DMS153 treated with DMSO at 0.1 percent for 48 hours (cell line): ENCODE data around the gene IHH.
A peak's percentile ranks its signal among the peaks of the same experiment; 100 is the strongest.

Source experiments
- DNase-seq: peaks from one replicate; lab custom pipeline; 2025; ENCODE audit not compliant: unreplicated experiment; lab: John Stamatoyannopoulos, UW

IHH gene

GRCh38 chr2:219076253-219076652, 15.5 kb upstream of the IHH start:
- no peak for DNase-seq

GRCh38 chr2:219073413-219074129, 12.8 kb upstream of the IHH start:
- peak; percentile 34 for DNase-seq

GRCh38 chr2:219072741-219073250, 12.1 kb upstream of the IHH start:
- no peak for DNase-seq

- no peak for DNase-seq
Observed at GRCh38 chr2:219071131-219071816, 10.6 kb upstream of the IHH start.

- no peak for DNase-seq
Observed at GRCh38 chr2:219065484-219065883, 4.8 kb upstream of the IHH start.

GRCh38 chr2:219062081-219062480, 1.4 kb upstream of the IHH start:
- DNase-seq, result no peak

GRCh38 chr2:219059725-219060682, 717 bp downstream of the IHH start:
- DNase-seq, result no peak

- no peak for DNase-seq
Observed at GRCh38 chr2:219059375-219059724, 1.4 kb downstream of the IHH start.

- no peak for DNase-seq
Observed at GRCh38 chr2:219058541-219059374, 2.0 kb downstream of the IHH start.

GRCh38 chr2:219057709-219058540, 2.8 kb downstream of the IHH start:
- peak; percentile 56 for DNase-seq

GRCh38 chr2:219056896-219057708, 3.6 kb downstream of the IHH start:
- no peak for DNase-seq

GRCh38 chr2:219056176-219056895, 4.4 kb downstream of the IHH start:
- no peak for DNase-seq

GRCh38 chr2:219054956-219055903, 5.5 kb downstream of the IHH start:
- DNase-seq, result no peak

- no peak for DNase-seq
Observed at GRCh38 chr2:219049282-219049681, 11.4 kb downstream of the IHH start.

GRCh38 chr2:219045937-219046550, 14.7 kb downstream of the IHH start:
- no peak for DNase-seq

GRCh38 chr2:219042750-219043149, 18.0 kb downstream of the IHH start:
- DNase-seq, result no peak

- no peak for DNase-seq
Observed at GRCh38 chr2:219042157-219042556, 18.6 kb downstream of the IHH start.
